DMS53 treated with DMSO at 0.1 percent for 48 hours (cell line): ENCODE data around the gene CRB1.
A peak's percentile ranks its signal among the peaks of the same experiment; 100 is the strongest.
"Not testable (repeated sequence)": the region's sequence is repeated elsewhere in the genome, so short reads cannot be mapped to it uniquely, and the experiment has no call there.

Source experiments
- DNase-seq: peaks from one replicate; lab custom pipeline; 2025; ENCODE audit not compliant: unreplicated experiment; lab: John Stamatoyannopoulos, UW

CRB1 gene

GRCh38 chr1:197394831-197395608 lies 127.0 kb downstream of the CRB1 start:
- no peak for DNase-seq

GRCh38 chr1:197397895-197398294 lies 129.8 kb downstream of the CRB1 start:
- DNase-seq, result no peak

- DNase-seq, result peak; percentile 77
These were observed 131.9 kb downstream of the CRB1 start for GRCh38 chr1:197399755-197400521.

GRCh38 chr1:197400522-197400902 lies 132.5 kb downstream of the CRB1 start:
- DNase-seq, result no peak

- no peak for DNase-seq
These were observed 134.1 kb downstream of the CRB1 start for GRCh38 chr1:197402189-197402588.

GRCh38 chr1:197404774-197405173 lies 136.7 kb downstream of the CRB1 start:
- not testable (repeated sequence) for DNase-seq

- not testable (repeated sequence) for DNase-seq
These were observed 137.6 kb downstream of the CRB1 start for GRCh38 chr1:197405614-197406013.

- DNase-seq, result no peak
These were observed 145.5 kb downstream of the CRB1 start for GRCh38 chr1:197413564-197413963.

GRCh38 chr1:197415221-197415620 lies 147.2 kb downstream of the CRB1 start:
- DNase-seq, result no peak

- no peak for DNase-seq
These were observed 150.6 kb downstream of the CRB1 start for GRCh38 chr1:197418693-197419092.

GRCh38 chr1:197422993-197423392 lies 154.9 kb downstream of the CRB1 start:
- no peak for DNase-seq

- no peak for DNase-seq
These were observed 156.3 kb downstream of the CRB1 start for GRCh38 chr1:197424380-197424779.

GRCh38 chr1:197429372-197429771 lies 161.3 kb downstream of the CRB1 start:
- DNase-seq, result no peak

- DNase-seq, result no peak
These were observed 167.2 kb downstream of the CRB1 start for GRCh38 chr1:197435224-197435623.

- no peak for DNase-seq
These were observed 169.5 kb downstream of the CRB1 start for GRCh38 chr1:197437601-197438000.

- DNase-seq, result no peak
These were observed 170.1 kb downstream of the CRB1 start for GRCh38 chr1:197438010-197438790.

GRCh38 chr1:197439708-197440280 lies 171.7 kb downstream of the CRB1 start:
- no peak for DNase-seq

GRCh38 chr1:197440715-197441114 lies 172.7 kb downstream of the CRB1 start:
- no peak for DNase-seq

GRCh38 chr1:197441999-197442414 lies 174.0 kb downstream of the CRB1 start:
- no peak for DNase-seq

GRCh38 chr1:197444755-197445154 lies 176.7 kb downstream of the CRB1 start:
- no peak for DNase-seq

GRCh38 chr1:197448121-197448779 lies 180.2 kb downstream of the CRB1 start:
- no peak for DNase-seq
